Astrocyte (in vitro differentiated cells and primary cell): ENCODE results near the gene VSTM1.

Source experiments
- EZH2 ChIP-seq: IDR thresholded peaks from 2 replicates; pipeline ENCODE4 v1.6.1; 2012; ENCODE audit warnings: mild to moderate bottlenecking, low read length, inconsistent platforms; ENCODE audit not compliant: insufficient read depth
- TF ChIP-seq, protein P1 (sequence below): IDR thresholded peaks from 2 replicates; pipeline ENCODE4 v1.5.1; 2011; ENCODE audit warnings: low read depth, mild to moderate bottlenecking, inconsistent platforms, low read length, moderate library complexity; ENCODE audit not compliant: insufficient read depth

DNA sequence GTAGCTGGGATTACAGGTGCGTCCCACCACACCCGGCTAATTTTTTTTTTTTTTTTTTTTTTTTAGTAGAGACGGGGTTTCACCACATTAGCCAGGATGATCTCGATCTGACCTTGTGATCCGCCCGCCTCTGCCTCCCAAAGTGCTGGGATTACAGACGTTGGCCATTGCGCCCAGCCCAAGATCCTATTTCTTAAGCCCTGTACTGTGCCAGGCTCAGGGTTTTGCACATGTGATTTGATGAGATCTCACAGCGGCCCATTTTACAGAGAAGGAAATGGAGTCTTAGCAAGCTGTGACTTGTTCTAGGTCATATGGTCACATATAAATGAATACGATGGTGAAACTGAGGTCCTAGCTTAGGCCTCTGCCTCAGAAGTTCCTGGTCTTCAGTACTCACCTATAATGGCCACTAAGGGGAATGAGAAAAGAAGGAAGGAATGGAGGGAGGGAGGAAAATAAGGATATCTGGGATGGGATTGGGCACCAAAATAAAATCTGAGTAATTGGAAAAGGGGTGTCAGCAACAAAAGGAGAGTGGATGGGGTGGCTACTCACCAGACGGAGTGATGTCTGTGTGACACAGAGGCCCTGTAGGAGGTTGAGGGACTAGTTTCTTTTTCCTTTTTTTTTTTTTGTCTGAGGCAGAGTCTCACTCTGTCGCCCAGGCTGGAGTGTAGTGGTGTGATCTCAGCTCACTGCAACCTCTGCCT is 35.6 kb upstream of the VSTM1 start:
- TF ChIP-seq, protein P1, sequence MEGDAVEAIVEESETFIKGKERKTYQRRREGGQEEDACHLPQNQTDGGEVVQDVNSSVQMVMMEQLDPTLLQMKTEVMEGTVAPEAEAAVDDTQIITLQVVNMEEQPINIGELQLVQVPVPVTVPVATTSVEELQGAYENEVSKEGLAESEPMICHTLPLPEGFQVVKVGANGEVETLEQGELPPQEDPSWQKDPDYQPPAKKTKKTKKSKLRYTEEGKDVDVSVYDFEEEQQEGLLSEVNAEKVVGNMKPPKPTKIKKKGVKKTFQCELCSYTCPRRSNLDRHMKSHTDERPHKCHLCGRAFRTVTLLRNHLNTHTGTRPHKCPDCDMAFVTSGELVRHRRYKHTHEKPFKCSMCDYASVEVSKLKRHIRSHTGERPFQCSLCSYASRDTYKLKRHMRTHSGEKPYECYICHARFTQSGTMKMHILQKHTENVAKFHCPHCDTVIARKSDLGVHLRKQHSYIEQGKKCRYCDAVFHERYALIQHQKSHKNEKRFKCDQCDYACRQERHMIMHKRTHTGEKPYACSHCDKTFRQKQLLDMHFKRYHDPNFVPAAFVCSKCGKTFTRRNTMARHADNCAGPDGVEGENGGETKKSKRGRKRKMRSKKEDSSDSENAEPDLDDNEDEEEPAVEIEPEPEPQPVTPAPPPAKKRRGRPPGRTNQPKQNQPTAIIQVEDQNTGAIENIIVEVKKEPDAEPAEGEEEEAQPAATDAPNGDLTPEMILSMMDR, result no peak
- no peak for TF ChIP-seq EZH2
